ENCODE data around the gene CTIF. TPM values are rescaled to one million over a fixed set of nuclear protein-coding genes. Genes with fewer than 3 reads are reported as not detected.

The CTIF gene
- total RNA-seq, 1 experiment from 2014 or later, result 5.8 TPM

DNA sequence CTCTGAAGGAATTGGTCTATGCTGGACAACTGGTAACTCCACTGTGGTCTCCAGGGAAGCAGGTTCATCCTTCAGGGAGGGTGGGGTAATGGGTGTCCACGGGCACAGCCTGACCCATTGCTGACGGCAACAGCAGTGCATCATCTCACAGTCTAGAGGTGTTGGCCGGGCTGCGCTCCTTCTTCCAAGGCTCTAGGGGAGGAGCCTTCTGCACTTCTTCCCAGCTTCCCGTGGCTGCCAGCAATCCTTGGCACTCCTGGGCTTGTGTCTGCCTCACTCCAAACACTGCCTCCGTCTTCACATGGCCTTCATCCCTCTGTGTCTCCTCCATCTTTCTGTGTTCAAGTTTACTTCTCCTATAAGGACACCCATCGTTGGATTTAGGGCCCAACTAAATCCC lies 166.2 kb downstream of the CTIF start:
- Histone ChIP-seq H2AFZ (ENCODE audit: low read length) (no peak overlapping the region), H3K9ac (ENCODE audit: low read length) (no peak overlapping the region), H3K4me2 (ENCODE audit: low read length) (no peak overlapping the region), H3K9me2 (replicated peaks; ENCODE audit: low read length) (no peaks in the 10 kb centered on the region), H3K36me3 (ENCODE audit: low read depth, low read length) (no peaks in the 10 kb centered on the region), H3K27me3 (ENCODE audit: low read length) (no peaks in the 10 kb centered on the region), H3F3A (ENCODE audit: low read length, unreplicated experiment) (no peaks in the 10 kb centered on the region), H3K4me1 (ENCODE audit: insufficient read depth, low read length) (no peaks in the 10 kb centered on the region), H4K20me1 (ENCODE audit: low read length) (no peaks in the 10 kb centered on the region), H3K4me3 (ENCODE audit: low read length) (no peak overlapping the region), H3K79me2 (ENCODE audit: low read length) (no peaks in the 10 kb centered on the region), H3K9me3 (ENCODE audit: low read length) (no peaks in the 10 kb centered on the region), H3K27ac (ENCODE audit: low read length) (no peak overlapping the region)
- no peak for DNase-seq
- ATAC-seq, result no peak
- no TSS peak for BruUV-seq (replicated peaks)
- intact Hi-C loops (cut with micrococcal nuclease), result no loop called here
- TF ChIP-seq EZH2 (IDR thresholded peaks at IDR 0.05; ENCODE audit: low read length, unreplicated experiment), result no peak
- TF ChIP-seq, protein P1, sequence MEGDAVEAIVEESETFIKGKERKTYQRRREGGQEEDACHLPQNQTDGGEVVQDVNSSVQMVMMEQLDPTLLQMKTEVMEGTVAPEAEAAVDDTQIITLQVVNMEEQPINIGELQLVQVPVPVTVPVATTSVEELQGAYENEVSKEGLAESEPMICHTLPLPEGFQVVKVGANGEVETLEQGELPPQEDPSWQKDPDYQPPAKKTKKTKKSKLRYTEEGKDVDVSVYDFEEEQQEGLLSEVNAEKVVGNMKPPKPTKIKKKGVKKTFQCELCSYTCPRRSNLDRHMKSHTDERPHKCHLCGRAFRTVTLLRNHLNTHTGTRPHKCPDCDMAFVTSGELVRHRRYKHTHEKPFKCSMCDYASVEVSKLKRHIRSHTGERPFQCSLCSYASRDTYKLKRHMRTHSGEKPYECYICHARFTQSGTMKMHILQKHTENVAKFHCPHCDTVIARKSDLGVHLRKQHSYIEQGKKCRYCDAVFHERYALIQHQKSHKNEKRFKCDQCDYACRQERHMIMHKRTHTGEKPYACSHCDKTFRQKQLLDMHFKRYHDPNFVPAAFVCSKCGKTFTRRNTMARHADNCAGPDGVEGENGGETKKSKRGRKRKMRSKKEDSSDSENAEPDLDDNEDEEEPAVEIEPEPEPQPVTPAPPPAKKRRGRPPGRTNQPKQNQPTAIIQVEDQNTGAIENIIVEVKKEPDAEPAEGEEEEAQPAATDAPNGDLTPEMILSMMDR (conservative IDR thresholded peaks at IDR 0.05; ENCODE audit: low read depth, low read length), result no peak
- TF ChIP-seq EZH2phosphoT487 (IDR thresholded peaks at IDR 0.05; ENCODE audit: borderline replicate concordance, low read length), result no peak
- POLR2A ChIA-PET (ENCODE audit: unreplicated experiment), result no interaction called here
- CTCF ChIA-PET, result no interaction called here

DNA sequence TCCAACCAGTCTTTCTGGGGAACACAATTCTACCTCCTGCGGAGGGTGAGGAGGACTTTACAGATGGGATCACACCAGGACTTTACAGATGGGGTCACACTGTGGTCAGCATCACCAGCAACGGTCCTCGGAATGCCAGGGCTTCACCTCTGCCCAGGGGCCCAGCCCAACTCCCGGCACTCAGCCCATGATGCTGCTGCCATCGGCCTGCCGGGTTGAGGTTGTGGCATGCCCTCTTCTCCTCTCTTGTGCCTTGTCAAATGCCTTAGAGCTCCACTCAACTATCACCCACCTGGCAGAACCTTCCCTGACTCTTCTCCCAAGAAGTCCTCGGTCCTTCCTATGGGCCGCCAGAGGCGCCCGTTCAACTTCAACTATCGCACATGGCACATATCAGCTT lies 166.7 kb downstream of the CTIF start:
- Histone ChIP-seq H4K20me1 (ENCODE audit: low read length) (no peaks in the 10 kb centered on the region), H3K4me3 (ENCODE audit: low read length) (no peak overlapping the region), H3K9ac (ENCODE audit: low read length) (no peak overlapping the region), H3K4me1 (ENCODE audit: insufficient read depth, low read length) (no peaks in the 10 kb centered on the region), H2AFZ (ENCODE audit: low read length) (no peak overlapping the region), H3K4me2 (ENCODE audit: low read length) (no peak overlapping the region), H3K9me3 (ENCODE audit: low read length) (no peaks in the 10 kb centered on the region), H3K27me3 (ENCODE audit: low read length) (no peaks in the 10 kb centered on the region), H3K9me2 (replicated peaks; ENCODE audit: low read length) (no peaks in the 10 kb centered on the region), H3F3A (ENCODE audit: low read length, unreplicated experiment) (no peaks in the 10 kb centered on the region), H3K27ac (ENCODE audit: low read length) (no peak overlapping the region), H3K79me2 (ENCODE audit: low read length) (no peaks in the 10 kb centered on the region), H3K36me3 (ENCODE audit: low read depth, low read length) (no peaks in the 10 kb centered on the region)
- no TSS peak for BruUV-seq (replicated peaks)
- POLR2A ChIA-PET (ENCODE audit: unreplicated experiment), result no interaction called here
- DNase-seq (no peak), ATAC-seq (no peak)
- intact Hi-C loops (cut with micrococcal nuclease), result no loop called here
- CTCF ChIA-PET, result no interaction called here
- TF ChIP-seq EZH2phosphoT487 (IDR thresholded peaks at IDR 0.05; ENCODE audit: borderline replicate concordance, low read length), result no peak
- no peak for TF ChIP-seq EZH2 (IDR thresholded peaks at IDR 0.05; ENCODE audit: low read length, unreplicated experiment)
- TF ChIP-seq, protein P1 (conservative IDR thresholded peaks at IDR 0.05; ENCODE audit: low read depth, low read length), result no peak

DNA sequence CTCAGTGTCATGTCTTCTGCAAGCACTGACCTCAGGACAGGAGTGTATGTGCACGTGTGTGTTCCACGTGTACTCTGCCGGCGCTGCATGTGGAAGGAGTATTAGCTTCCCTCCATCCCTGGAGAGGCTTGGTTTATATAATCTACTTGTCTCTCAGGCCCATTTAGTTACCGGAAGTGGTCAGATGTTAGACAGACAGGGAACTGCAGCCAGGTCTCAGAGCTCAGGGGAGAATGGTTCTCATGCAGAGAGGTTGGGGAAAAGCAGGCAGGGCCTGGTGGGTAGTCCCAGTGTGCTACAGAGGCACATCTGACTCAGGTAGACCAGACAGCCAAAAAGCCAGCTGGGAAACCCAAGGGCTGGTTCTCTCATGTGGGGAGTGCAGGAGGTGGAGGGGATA lies 167.9 kb downstream of the CTIF start:
- POLR2A ChIA-PET (ENCODE audit: unreplicated experiment), result no interaction called here
- CTCF ChIA-PET, result no interaction called here
- no peaks in the 10 kb centered on the region for H3K9me3 ChIP-seq (ENCODE audit: low read length)
- TF ChIP-seq, protein P1 (conservative IDR thresholded peaks at IDR 0.05; ENCODE audit: low read depth, low read length), result no peak
- TF ChIP-seq EZH2 (IDR thresholded peaks at IDR 0.05; ENCODE audit: low read length, unreplicated experiment) (no peak), EZH2phosphoT487 (IDR thresholded peaks at IDR 0.05; ENCODE audit: borderline replicate concordance, low read length) (no peak)
- H3K4me3 ChIP-seq (ENCODE audit: low read length), result no peak overlapping the region
- no TSS peak for BruUV-seq (replicated peaks)
- no peaks in the 10 kb centered on the region for H3F3A ChIP-seq (ENCODE audit: low read length, unreplicated experiment)
- no peaks in the 10 kb centered on the region for H3K36me3 ChIP-seq (ENCODE audit: low read depth, low read length)
- H3K79me2 ChIP-seq (ENCODE audit: low read length), result no peaks in the 10 kb centered on the region
- no peak overlapping the region for H3K9ac ChIP-seq (ENCODE audit: low read length)
- H2AFZ ChIP-seq (ENCODE audit: low read length), result no peak overlapping the region
- intact Hi-C loops (cut with micrococcal nuclease), result no loop called here
- H3K4me2 ChIP-seq (ENCODE audit: low read length), result no peak overlapping the region
- no peaks in the 10 kb centered on the region for H4K20me1 ChIP-seq (ENCODE audit: low read length)
- no peaks in the 10 kb centered on the region for H3K4me1 ChIP-seq (ENCODE audit: insufficient read depth, low read length)
- no peaks in the 10 kb centered on the region for H3K27me3 ChIP-seq (ENCODE audit: low read length)
- H3K27ac ChIP-seq (ENCODE audit: low read length), result no peak overlapping the region
- H3K9me2 ChIP-seq (replicated peaks; ENCODE audit: low read length), result no peaks in the 10 kb centered on the region
- ATAC-seq (no peak), DNase-seq (no peak)
